ENCODE measurements around the gene ADCY2. TPM values are rescaled to one million over a fixed set of nuclear protein-coding genes. Genes with fewer than 3 reads are reported as not detected.

ADCY2 gene
- total RNA-seq, 2 experiments from 2014 or later: not detected

- DNase-seq (ENCODE audit: low spot score): no peak
- Histone ChIP-seq H3K4me1 (ENCODE audit: insufficient read depth, low read length, poor library complexity, severe bottlenecking) (no peaks in the 10 kb centered on the region), H3K4me2 (ENCODE audit: low read length) (no peak overlapping the region), H3K79me2 (ENCODE audit: insufficient read depth, low read depth, low read length) (no peaks in the 10 kb centered on the region), H3K36me3 (ENCODE audit: insufficient read depth, low read length) (no peaks in the 10 kb centered on the region), H3K27ac (ENCODE audit: low read depth, low read length, poor library complexity, severe bottlenecking) (no peak overlapping the region), H3K9me3 (ENCODE audit: low read length) (no peaks in the 10 kb centered on the region), H2AFZ (ENCODE audit: low read length) (no peak overlapping the region), H4K20me1 (ENCODE audit: insufficient read depth, low read length) (no peaks in the 10 kb centered on the region), H3K4me3 (ENCODE audit: low read depth, low read length, poor library complexity, severe bottlenecking) (no peak overlapping the region), H3K9me2 (ENCODE audit: insufficient read depth, low read length) (no peaks in the 10 kb centered on the region)
- intact Hi-C loops (cut with micrococcal nuclease; ENCODE audit: unreplicated experiment): no loop called here
- BruUV-seq (replicated peaks): no TSS peak
- POLR2A ChIA-PET: no interaction called here
- TF ChIP-seq CTCF (conservative IDR thresholded peaks at IDR 0.05; ENCODE audit: low read length) (no peak), EZH2phosphoT487 (IDR thresholded peaks at IDR 0.05; ENCODE audit: borderline replicate concordance, low read depth, low read length) (no peak)
- CTCF ChIA-PET (ENCODE audit: unreplicated experiment): no interaction called here
These were observed 150.6 kb downstream of the ADCY2 start for GRCh38 chr5:7546555-7546954.

DNA sequence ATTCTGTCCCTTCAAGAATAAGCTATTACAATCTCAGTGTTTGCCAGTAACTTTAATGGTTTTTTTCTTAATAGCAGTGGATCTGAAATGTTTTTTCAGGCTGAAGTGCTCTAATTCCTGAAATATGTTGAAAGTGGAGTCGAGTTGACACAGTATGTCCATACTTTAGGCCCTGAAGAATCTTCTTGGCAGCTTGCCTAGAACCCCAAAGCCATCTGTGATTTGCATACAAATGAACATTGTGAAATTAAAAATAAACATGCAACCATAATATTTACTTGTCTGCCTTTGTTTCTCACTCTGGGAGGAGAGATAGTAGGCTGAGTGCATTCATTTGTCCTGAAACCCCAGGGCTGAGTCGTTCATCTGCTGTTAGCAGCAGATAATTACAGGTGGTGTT lies 152.7 kb downstream of the ADCY2 start:
- H4K20me1 ChIP-seq (ENCODE audit: insufficient read depth, low read length): no peaks in the 10 kb centered on the region
- no peak for DNase-seq (ENCODE audit: low spot score)
- intact Hi-C loops (cut with micrococcal nuclease; ENCODE audit: unreplicated experiment): no loop called here
- no peaks in the 10 kb centered on the region for H3K4me1 ChIP-seq (ENCODE audit: insufficient read depth, low read length, poor library complexity, severe bottlenecking)
- H3K79me2 ChIP-seq (ENCODE audit: insufficient read depth, low read depth, low read length): no peaks in the 10 kb centered on the region
- no peak overlapping the region for H3K27ac ChIP-seq (ENCODE audit: low read depth, low read length, poor library complexity, severe bottlenecking)
- no peaks in the 10 kb centered on the region for H3K9me3 ChIP-seq (ENCODE audit: low read length)
- BruUV-seq (replicated peaks): no TSS peak
- CTCF ChIA-PET (ENCODE audit: unreplicated experiment): no interaction called here
- no peak overlapping the region for H3K4me3 ChIP-seq (ENCODE audit: low read depth, low read length, poor library complexity, severe bottlenecking)
- POLR2A ChIA-PET: interaction anchor here (0.7 kb wide), 1 partner anchor 1558 kb away, joined by 3 read pairs; no protein-coding TSS in a partner anchor
- TF ChIP-seq EZH2phosphoT487 (IDR thresholded peaks at IDR 0.05; ENCODE audit: borderline replicate concordance, low read depth, low read length) (no peak), CTCF (conservative IDR thresholded peaks at IDR 0.05; ENCODE audit: low read length) (no peak)
- H3K36me3 ChIP-seq (ENCODE audit: insufficient read depth, low read length): no peaks in the 10 kb centered on the region
- H3K4me2 ChIP-seq (ENCODE audit: low read length): no peak overlapping the region
- H2AFZ ChIP-seq (ENCODE audit: low read length): no peak overlapping the region
- H3K9me2 ChIP-seq (ENCODE audit: insufficient read depth, low read length): no peaks in the 10 kb centered on the region

GRCh38 chr5:7565559-7565958 lies 169.6 kb downstream of the ADCY2 start:
- BruUV-seq (replicated peaks): no TSS peak
- intact Hi-C loops (cut with micrococcal nuclease; ENCODE audit: unreplicated experiment): no loop called here
- Histone ChIP-seq H3K9me2 (ENCODE audit: insufficient read depth, low read length) (no peaks in the 10 kb centered on the region), H2AFZ (ENCODE audit: low read length) (no peak overlapping the region), H3K4me2 (ENCODE audit: low read length) (no peak overlapping the region), H3K36me3 (ENCODE audit: insufficient read depth, low read length) (no peaks in the 10 kb centered on the region), H3K27ac (ENCODE audit: low read depth, low read length, poor library complexity, severe bottlenecking) (no peak overlapping the region), H4K20me1 (ENCODE audit: insufficient read depth, low read length) (no peaks in the 10 kb centered on the region), H3K9me3 (ENCODE audit: low read length) (no peaks in the 10 kb centered on the region), H3K79me2 (ENCODE audit: insufficient read depth, low read depth, low read length) (no peaks in the 10 kb centered on the region), H3K4me3 (ENCODE audit: low read depth, low read length, poor library complexity, severe bottlenecking) (no peak overlapping the region), H3K4me1 (ENCODE audit: insufficient read depth, low read length, poor library complexity, severe bottlenecking) (no peaks in the 10 kb centered on the region)
- CTCF ChIA-PET (ENCODE audit: unreplicated experiment): no interaction called here
- no peak for TF ChIP-seq CTCF (conservative IDR thresholded peaks at IDR 0.05; ENCODE audit: low read length)
- TF ChIP-seq EZH2phosphoT487 (IDR thresholded peaks at IDR 0.05; ENCODE audit: borderline replicate concordance, low read depth, low read length): no peak
- DNase-seq (ENCODE audit: low spot score): no peak
- POLR2A ChIA-PET: no interaction called here

All from OCI-LY7 (cell line).